ENCODE data around the gene ATG9B. TPM values are rescaled to one million over a fixed set of nuclear protein-coding genes. Genes with fewer than 3 reads are reported as not detected.

The ATG9B gene
- total RNA-seq, 1 donor from 2014 or later, result 0.85 TPM

GRCh38 chr7:150968056-150968733, 56.1 kb downstream of the ATG9B start:
- Mint-ChIP-seq H3K9me3 (ENCODE audit: unreplicated experiment) (no peaks in the 10 kb centered on the region), H3K27ac (ENCODE audit: unreplicated experiment) (no peak overlapping the region), H3K27me3 (ENCODE audit: unreplicated experiment) (peaks cover 17% of the 10 kb centered on the region), H3K4me1 (ENCODE audit: unreplicated experiment) (peaks cover 1% of the 10 kb centered on the region), H3K36me3 (ENCODE audit: low read depth, unreplicated experiment) (peaks cover 11% of the 10 kb centered on the region), H3K4me3 (ENCODE audit: unreplicated experiment) (no peak overlapping the region)
- no peak for DNase-seq (ENCODE audit: low spot score)
- no peak for TF ChIP-seq CTCF (IDR thresholded peaks at IDR 0.05; ENCODE audit: unreplicated experiment)

- peaks cover 2% of the 10 kb centered on the region for H3K4me1 Mint-ChIP-seq (ENCODE audit: unreplicated experiment)
- no peak for DNase-seq (ENCODE audit: low spot score)
- H3K9me3 Mint-ChIP-seq (ENCODE audit: unreplicated experiment), result no peaks in the 10 kb centered on the region
- TF ChIP-seq CTCF (IDR thresholded peaks at IDR 0.05; ENCODE audit: unreplicated experiment), result no peak
- peaks cover 9% of the 10 kb centered on the region for H3K27me3 Mint-ChIP-seq (ENCODE audit: unreplicated experiment)
- H3K27ac Mint-ChIP-seq (ENCODE audit: unreplicated experiment), result no peak overlapping the region
- peaks cover 4% of the 10 kb centered on the region for H3K36me3 Mint-ChIP-seq (ENCODE audit: low read depth, unreplicated experiment)
- H3K4me3 Mint-ChIP-seq (ENCODE audit: unreplicated experiment), result no peak overlapping the region
These were observed 56.9 kb downstream of the ATG9B start for GRCh38 chr7:150967349-150967748.

GRCh38 chr7:150966002-150966401, 58.3 kb downstream of the ATG9B start:
- DNase-seq (ENCODE audit: low spot score), result peak; percentile 57

GRCh38 chr7:150965273-150965830, 58.9 kb downstream of the ATG9B start:
- Mint-ChIP-seq H3K9me3 (ENCODE audit: unreplicated experiment) (no peaks in the 10 kb centered on the region), H3K4me3 (ENCODE audit: unreplicated experiment) (no peak overlapping the region), H3K27ac (ENCODE audit: unreplicated experiment) (no peak overlapping the region), H3K36me3 (ENCODE audit: low read depth, unreplicated experiment) (no peaks in the 10 kb centered on the region), H3K27me3 (ENCODE audit: unreplicated experiment) (peaks cover 3% of the 10 kb centered on the region), H3K4me1 (ENCODE audit: unreplicated experiment) (peaks cover 7% of the 10 kb centered on the region)
- no peak for DNase-seq (ENCODE audit: low spot score)
- no peak for TF ChIP-seq CTCF (IDR thresholded peaks at IDR 0.05; ENCODE audit: unreplicated experiment)

More at GRCh38 chr7:150966002-150966401, 58.3 kb downstream of the ATG9B start:
- Mint-ChIP-seq H3K9me3 (ENCODE audit: unreplicated experiment) (no peaks in the 10 kb centered on the region), H3K4me3 (ENCODE audit: unreplicated experiment) (no peak overlapping the region), H3K27ac (ENCODE audit: unreplicated experiment) (no peak overlapping the region), H3K36me3 (ENCODE audit: low read depth, unreplicated experiment) (no peaks in the 10 kb centered on the region), H3K4me1 (ENCODE audit: unreplicated experiment) (peaks cover 4% of the 10 kb centered on the region), H3K27me3 (ENCODE audit: unreplicated experiment) (peaks cover 3% of the 10 kb centered on the region)
- TF ChIP-seq CTCF (IDR thresholded peaks at IDR 0.05; ENCODE audit: unreplicated experiment), result no peak

Other genes with a start within 250 kb of the ATG9B start
- gene TMEM176B, start 224.1 kb downstream of the ATG9B start, total RNA-seq (ENCODE audit: unreplicated experiment), result 1.4 TPM
- 1.3 TPM for gene TMEM176A, start 223.7 kb downstream of the ATG9B start, total RNA-seq (ENCODE audit: unreplicated experiment)
- 0.41 TPM for gene AOC1, start 172.0 kb downstream of the ATG9B start, total RNA-seq (ENCODE audit: unreplicated experiment)
- gene KCNH2, start 46.2 kb downstream of the ATG9B start, total RNA-seq (ENCODE audit: unreplicated experiment), result 3.4 TPM
- gene NOS3, start 33.5 kb downstream of the ATG9B start, total RNA-seq (ENCODE audit: unreplicated experiment), result 102 TPM
- gene ABCB8, start 4.0 kb upstream of the ATG9B start, total RNA-seq (ENCODE audit: unreplicated experiment), result 17.4 TPM
- 3.4 TPM for gene ASIC3, start 24.0 kb upstream of the ATG9B start, total RNA-seq (ENCODE audit: unreplicated experiment)
- gene CDK5, start 33.4 kb upstream of the ATG9B start, total RNA-seq (ENCODE audit: unreplicated experiment), result 26.7 TPM
- 115 TPM for gene SLC4A2, start 35.1 kb upstream of the ATG9B start, total RNA-seq (ENCODE audit: unreplicated experiment)
- 68.0 TPM for gene FASTK, start 56.3 kb upstream of the ATG9B start, total RNA-seq (ENCODE audit: unreplicated experiment)
- 40.8 TPM for gene TMUB1, start 59.0 kb upstream of the ATG9B start, total RNA-seq (ENCODE audit: unreplicated experiment)
- gene AGAP3, start 62.0 kb upstream of the ATG9B start, total RNA-seq (ENCODE audit: unreplicated experiment), result 206 TPM
- 13.8 TPM for gene GBX1, start 143.2 kb upstream of the ATG9B start, total RNA-seq (ENCODE audit: unreplicated experiment)
- gene ASB10, start 162.8 kb upstream of the ATG9B start, total RNA-seq (ENCODE audit: unreplicated experiment), result not detected
- not detected for gene H2BK1, start 186.0 kb upstream of the ATG9B start, total RNA-seq (ENCODE audit: unreplicated experiment)
- gene ABCF2, start 202.7 kb upstream of the ATG9B start, total RNA-seq (ENCODE audit: unreplicated experiment), result 39.6 TPM
- gene CHPF2, start 208.0 kb upstream of the ATG9B start, total RNA-seq (ENCODE audit: unreplicated experiment), result 55.4 TPM
- 5.4 TPM for gene SMARCD3, start 224.2 kb upstream of the ATG9B start, total RNA-seq (ENCODE audit: unreplicated experiment)

All from endothelial cell (in vitro differentiated cells).